ENCODE results near the gene PLEKHA1.

The PLEKHA1 gene

DNA sequence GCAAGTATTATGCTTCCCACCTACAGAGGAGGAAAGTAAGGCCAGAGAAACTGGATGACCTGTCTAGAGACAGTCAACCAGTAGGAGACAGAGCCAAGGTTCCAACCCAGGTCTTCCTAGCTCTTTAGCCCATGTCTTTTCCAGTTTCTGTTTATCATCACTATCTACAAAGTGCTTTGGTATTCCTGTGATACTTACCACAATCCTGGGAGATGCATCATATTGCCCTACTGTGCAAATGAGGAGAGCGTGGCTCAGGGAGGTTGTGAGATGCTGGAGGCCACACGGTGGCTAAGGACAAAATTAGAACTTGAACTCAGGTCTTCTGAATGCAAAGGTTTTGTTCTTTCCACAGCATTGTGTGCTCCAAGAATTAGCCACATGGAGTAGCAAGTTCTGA is 11.2 kb upstream of the PLEKHA1 start:
- TF ChIP-seq Cebpa-rat (IDR thresholded peaks at IDR 0.05) = no peak
- H3K9ac ChIP-seq = no peak overlapping the region
- H3K36me3 ChIP-seq = no peaks in the 10 kb centered on the region
- H3K27me3 ChIP-seq = no peaks in the 10 kb centered on the region
- H3K27ac ChIP-seq = no peak overlapping the region
- H4K20me1 ChIP-seq = no peaks in the 10 kb centered on the region
- H3K9me3 ChIP-seq (replicated peaks in 1 of 11) = peaks cover 10 to 29% (median 19%) of the 10 kb centered on the region in 11 experiments; a peak in 20 of 22 replicates
- H3K4me2 ChIP-seq = no peak overlapping the region
- 0 out of 20 replicates have a peak, but pooled peaks cover 0 to 4% (median 0%) of the 10 kb centered on the region in 10 experiments for H3K4me1 ChIP-seq
- H3K4me3 ChIP-seq = no peak overlapping the region

DNA sequence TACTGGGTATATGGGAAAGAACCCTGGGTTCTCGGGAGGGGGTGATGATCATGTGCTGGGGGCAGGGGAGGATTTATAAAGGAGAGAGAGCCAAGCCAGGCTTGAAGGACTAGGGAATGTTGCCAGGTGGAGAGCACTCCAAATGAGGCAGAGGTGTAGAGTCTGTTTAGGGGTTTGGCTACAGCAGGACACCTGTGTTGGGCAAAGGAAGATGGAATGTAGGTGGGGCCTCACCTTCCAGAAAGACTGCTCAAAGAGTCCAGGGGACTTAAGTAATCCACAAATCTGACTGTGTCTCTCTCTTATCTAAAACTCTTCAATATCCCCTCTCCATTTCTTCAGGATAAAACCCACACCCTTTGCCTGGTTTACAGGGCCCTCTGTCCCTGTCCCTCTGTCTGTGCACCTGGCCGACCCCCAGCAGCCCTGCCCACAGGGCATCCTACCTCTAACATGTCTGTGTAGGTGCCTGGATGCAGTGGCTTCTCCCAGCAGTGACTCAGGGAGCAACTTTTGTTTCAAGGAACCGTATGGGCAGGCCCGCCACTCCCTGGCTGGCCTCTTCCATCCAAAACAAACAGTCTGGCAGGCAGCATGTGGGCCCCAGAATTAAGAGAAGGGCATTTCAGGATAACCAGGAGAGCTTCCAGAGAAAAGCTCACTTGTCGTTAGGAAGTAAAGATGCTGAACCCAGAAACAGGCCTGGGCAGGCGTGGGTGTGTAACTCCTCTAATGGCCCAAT is 10.6 kb upstream of the PLEKHA1 start:
- Histone ChIP-seq H3K27me3 (no peaks in the 10 kb centered on the region), H3K4me2 (no peak overlapping the region), H3K27ac (no peak overlapping the region), H3K4me1 (0 out of 20 replicates have a peak, but pooled peaks cover 0 to 4% (median 0%) of the 10 kb centered on the region in 10 experiments), H4K20me1 (no peaks in the 10 kb centered on the region), H3K4me3 (no peak overlapping the region), H3K9me3 (replicated peaks in 1 of 11) (peaks cover 10 to 23% (median 15%) of the 10 kb centered on the region in 11 experiments; a peak in 20 of 22 replicates), H3K9ac (no peak overlapping the region), H3K36me3 (no peaks in the 10 kb centered on the region)
- TF ChIP-seq Cebpa-rat (IDR thresholded peaks at IDR 0.05) = no peak

GRCh38 chr10:122368502-122369254 is 5.8 kb upstream of the PLEKHA1 start:
- Histone ChIP-seq H3K4me3 (no peak overlapping the region), H3K9ac (no peak overlapping the region), H3K36me3 (no peaks in the 10 kb centered on the region), H3K4me1 (no peaks in the 10 kb centered on the region; a peak in 1 of 20 replicates), H3K9me3 (replicated peaks in 1 of 11) (peaks cover 9 to 14% (median 11%) of the 10 kb centered on the region in 11 experiments; a peak in 19 of 22 replicates), H3K4me2 (no peak overlapping the region), H3K27ac (no peak overlapping the region), H4K20me1 (no peaks in the 10 kb centered on the region; a peak in 1 of 22 replicates), H3K27me3 (peaks cover 0 to 21% (median 11%) of the 10 kb centered on the region in 11 experiments; a peak in 9 of 22 replicates)
- TF ChIP-seq Cebpa-rat (IDR thresholded peaks at IDR 0.05) = no peak

- Histone ChIP-seq H3K4me1 (peaks cover 5 to 17% (median 11%) of the 10 kb centered on the region in 10 experiments; a peak in 18 of 20 replicates), H3K9ac (no peak overlapping the region), H3K4me2 (no peak overlapping the region), H3K4me3 (no peak overlapping the region), H3K27ac (no peak overlapping the region), H3K27me3 (peaks cover 0 to 41% (median 18%) of the 10 kb centered on the region in 11 experiments; a peak in 10 of 22 replicates), H4K20me1 (peaks cover 0 to 19% (median 0%) of the 10 kb centered on the region in 11 experiments; a peak in 4 of 22 replicates), H3K36me3 (no peaks in the 10 kb centered on the region), H3K9me3 (replicated peaks in 1 of 11) (no peaks in the 10 kb centered on the region)
- TF ChIP-seq Cebpa-rat (IDR thresholded peaks at IDR 0.05) = no peak
These were observed 1.4 kb upstream of the PLEKHA1 start for GRCh38 chr10:122373108-122373507.

- Histone ChIP-seq H3K27ac (no peak overlapping the region), H3K4me3 (no peak overlapping the region), H3K9me3 (replicated peaks in 1 of 11) (no peaks in the 10 kb centered on the region), H3K4me2 (peak overlapping the region; percentile 10 to 97 (median 43); a peak in 12 of 22 replicates), H3K4me1 (peaks cover 5 to 17% (median 11%) of the 10 kb centered on the region in 10 experiments; a peak in 18 of 20 replicates), H3K36me3 (no peaks in the 10 kb centered on the region), H3K9ac (no peak overlapping the region), H4K20me1 (peaks cover 0 to 24% (median 3%) of the 10 kb centered on the region in 11 experiments; a peak in 5 of 22 replicates), H3K27me3 (peaks cover 0 to 46% (median 18%) of the 10 kb centered on the region in 11 experiments; a peak in 10 of 22 replicates)
- TF ChIP-seq Cebpa-rat (IDR thresholded peaks at IDR 0.05) = no peak
These were observed 787 bp upstream of the PLEKHA1 start for GRCh38 chr10:122373721-122374120.

- peak in 1 of 11 experiments; percentile 34; a peak in 1 of 22 replicates for TF ChIP-seq Cebpa-rat (IDR thresholded peaks at IDR 0.05)
- H3K27me3 ChIP-seq = peaks cover 0 to 46% (median 19%) of the 10 kb centered on the region in 11 experiments; a peak in 10 of 22 replicates
- H3K27ac ChIP-seq = peak overlapping the region; percentile 59 to 84 (median 77)
- peaks cover 5 to 17% (median 11%) of the 10 kb centered on the region in 10 experiments; a peak in 18 of 20 replicates for H3K4me1 ChIP-seq
- peaks cover 0 to 6% (median 0%) of the 10 kb centered on the region in 11 experiments; a peak in 2 of 22 replicates for H3K36me3 ChIP-seq
- H3K9ac ChIP-seq = peak overlapping the region; percentile 69 to 93 (median 80)
- peaks cover 0 to 9% (median 5%) of the 10 kb centered on the region in 11 experiments; a peak in 6 of 22 replicates for H3K9me3 ChIP-seq (replicated peaks in 1 of 11)
- peak overlapping the region; percentile 80 to 98 (median 92) for H3K4me2 ChIP-seq
- peaks cover 0 to 35% (median 3%) of the 10 kb centered on the region in 11 experiments; a peak in 5 of 22 replicates for H4K20me1 ChIP-seq
- peak overlapping the region; percentile 76 to 95 (median 84) for H3K4me3 ChIP-seq
These were observed 561 bp downstream of the PLEKHA1 start for GRCh38 chr10:122374859-122375678.

- Histone ChIP-seq H3K9ac (peak overlapping the region; percentile 69 to 93 (median 80); a peak in 20 of 22 replicates), H3K27me3 (peaks cover 0 to 43% (median 19%) of the 10 kb centered on the region in 11 experiments; a peak in 10 of 22 replicates), H4K20me1 (peaks cover 0 to 42% (median 3%) of the 10 kb centered on the region in 11 experiments; a peak in 6 of 22 replicates), H3K4me1 (peaks cover 5 to 17% (median 11%) of the 10 kb centered on the region in 10 experiments; a peak in 18 of 20 replicates), H3K9me3 (replicated peaks in 1 of 11) (peaks cover 0 to 10% (median 5%) of the 10 kb centered on the region in 11 experiments; a peak in 6 of 22 replicates), H3K27ac (peak overlapping the region in 5 of 11 experiments; percentile 59 to 84 (median 81); a peak in 6 of 22 replicates), H3K4me2 (peak overlapping the region; percentile 80 to 98 (median 92)), H3K4me3 (peak overlapping the region; percentile 76 to 95 (median 84)), H3K36me3 (peaks cover 0 to 8% (median 0%) of the 10 kb centered on the region in 11 experiments; a peak in 3 of 22 replicates)
- no peak for TF ChIP-seq Cebpa-rat (IDR thresholded peaks at IDR 0.05)
These were observed 1.2 kb downstream of the PLEKHA1 start for GRCh38 chr10:122375679-122376160.

All from BLaER1 treated with 17β-estradiol and CSF1 and Interleukin-3, amounts not matched to agents 10 nM and 100 nM (cell line).